Frontal cortex (tissue), 4 donors: Measurements from ENCODE around the gene PCSK1N. TPM values are rescaled to one million over a fixed set of nuclear protein-coding genes. Genes with fewer than 3 reads are reported as not detected.
"Not testable (repeated sequence)": the region's sequence is repeated elsewhere in the genome, so short reads cannot be mapped to it uniquely, and the experiment has no call there.

Source experiments
- DNase-seq, 2 donors: peaks; one replicate each; pipeline ENCODE4 v3.0.0; 2012; ENCODE audit warnings: low spot score in 2 of 2
- FAIRE-seq: peaks from 2 replicates; lab custom pipeline; 2012; peaks lifted over from hg19 to GRCh38; lab: Jason Lieb, UNC
- total RNA-seq: library from RNA; depleted of rRNA; stranded (reverse); fragments of >200 nt; gene quantifications from one replicate; pipeline ENCODE4 v1.2.3, GENCODE V29; 2014
- donor health status: control.
- donor health status: control.
- donor health status: control.

The PCSK1N gene
- total RNA-seq, 1 donor from 2014 or later = 53.8 TPM

DNA sequence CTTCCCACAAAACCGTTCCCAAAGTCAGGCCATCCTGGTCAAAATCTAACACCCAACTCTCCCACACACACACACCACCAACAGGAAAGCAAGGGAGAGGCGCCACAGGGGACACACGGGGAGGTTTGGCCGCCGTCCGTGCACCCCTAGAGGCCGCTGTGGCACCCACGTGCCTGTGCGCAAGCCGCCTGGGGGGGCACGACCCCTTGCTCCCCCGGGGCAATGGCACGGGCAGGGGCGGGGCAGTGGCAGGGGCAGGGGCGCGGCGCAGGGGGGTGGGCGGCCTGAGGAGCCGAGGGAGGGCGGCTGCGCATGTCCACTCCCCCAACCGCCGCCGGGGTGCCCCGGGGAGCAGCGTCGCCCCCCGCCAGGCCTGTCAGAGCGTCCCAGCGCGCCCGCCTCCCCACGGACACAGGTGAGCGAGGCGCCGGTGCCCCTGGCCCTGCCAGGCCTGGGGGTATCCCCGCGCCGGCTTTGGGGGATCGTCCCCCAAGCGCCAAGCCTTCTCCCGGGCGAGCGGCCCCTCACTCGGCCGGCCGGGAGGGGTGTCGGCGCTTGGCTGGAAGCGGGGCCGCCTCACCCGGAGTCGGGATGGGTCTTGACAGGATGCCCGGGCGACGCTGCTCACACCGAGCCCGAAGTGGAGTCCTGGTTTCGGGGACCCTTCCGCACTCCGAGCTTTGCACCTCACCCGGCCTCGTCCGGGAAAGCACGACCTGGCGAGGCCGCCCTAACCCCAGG, 9.1 kb downstream of the PCSK1N start, which contains the start of gene ERAS:
TSS of gene ERAS (plus strand) at position 379 of the 741 bp plus-strand sequence. CDS start 2,611 bp downstream, outside the sequence.
- DNase-seq = no peak

DNA sequence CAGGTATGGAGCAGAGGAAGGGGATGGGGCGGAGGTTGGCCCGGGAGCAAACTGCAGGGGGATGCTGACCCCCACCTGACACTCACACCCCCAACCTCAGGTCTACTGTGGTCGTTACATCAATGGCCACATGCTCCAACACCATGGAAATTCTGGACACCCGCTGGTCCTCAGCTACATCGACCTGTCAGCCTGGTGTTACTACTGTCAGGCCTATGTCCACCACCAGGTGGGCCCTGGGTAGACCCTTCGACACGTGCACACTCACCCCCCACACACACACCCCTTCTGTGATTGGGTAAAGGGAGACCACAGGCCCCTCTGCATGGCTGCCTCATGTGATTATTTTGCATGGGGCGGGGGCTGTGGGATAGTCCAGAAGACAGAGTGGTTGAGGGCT, 11.3 kb downstream of the PCSK1N start:
- DNase-seq (no peak), FAIRE-seq (no peak)

More for the DNA sequence above, 9.1 kb downstream of the PCSK1N start, which contains the start of gene ERAS:
- no peak for FAIRE-seq

DNA sequence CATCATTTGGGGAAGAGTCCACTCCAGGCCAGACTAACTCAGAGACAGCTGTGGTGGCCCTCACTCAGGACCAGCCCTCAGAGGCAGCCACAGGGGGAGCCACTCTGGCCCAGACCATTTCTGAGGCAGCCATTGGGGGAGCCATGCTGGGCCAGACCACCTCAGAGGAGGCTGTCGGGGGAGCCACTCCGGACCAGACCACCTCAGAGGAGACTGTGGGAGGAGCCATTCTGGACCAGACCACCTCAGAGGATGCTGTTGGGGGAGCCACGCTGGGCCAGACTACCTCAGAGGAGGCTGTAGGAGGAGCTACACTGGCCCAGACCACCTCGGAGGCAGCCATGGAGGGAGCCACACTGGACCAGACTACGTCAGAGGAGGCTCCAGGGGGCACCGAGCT, 12.4 kb downstream of the PCSK1N start:
- no peak for FAIRE-seq

DNA sequence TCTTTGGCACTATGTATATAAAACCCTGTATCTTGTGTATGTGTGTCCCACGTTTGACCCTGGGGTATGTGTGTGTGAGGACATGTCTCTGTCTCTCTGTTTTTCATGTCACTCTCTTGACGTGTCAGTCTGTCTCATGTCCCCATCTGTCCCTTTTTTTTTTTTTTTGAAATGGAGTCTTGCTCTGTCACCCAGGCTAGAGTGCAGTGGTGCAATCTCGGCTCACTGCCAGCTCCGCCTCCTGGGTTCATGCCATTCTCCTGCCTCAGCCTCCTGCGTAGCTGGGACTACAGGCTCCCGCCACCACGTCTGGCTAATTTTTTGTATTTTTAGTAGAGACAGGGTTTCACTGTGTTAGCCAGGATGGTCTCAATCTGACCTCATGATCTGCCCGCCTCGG, 16.0 kb downstream of the PCSK1N start:
- FAIRE-seq, DNase-seq: not testable (repeated sequence)

More for the DNA sequence above, 12.4 kb downstream of the PCSK1N start:
- DNase-seq = no peak

DNA sequence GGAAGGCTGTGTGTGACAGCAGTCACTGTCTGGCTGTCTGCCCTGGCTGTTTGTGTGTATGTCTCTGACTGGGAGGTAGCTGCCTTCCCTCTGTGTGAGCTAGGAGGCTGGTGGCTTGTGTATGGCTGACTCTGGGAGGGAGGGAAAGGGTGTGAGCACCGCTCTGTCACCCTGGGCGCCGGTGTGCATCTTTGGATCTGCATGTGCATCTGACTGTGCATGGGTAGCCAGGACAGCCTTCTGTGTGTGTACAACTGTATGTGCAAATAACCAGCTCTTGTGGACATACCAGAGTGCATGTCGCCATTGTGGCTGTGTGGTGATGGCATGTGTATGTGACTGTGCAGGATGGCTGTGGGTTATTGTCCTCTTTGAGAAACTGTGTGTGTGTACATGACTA, 16.5 kb downstream of the PCSK1N start:
- DNase-seq = no peak
- no peak for FAIRE-seq

DNA sequence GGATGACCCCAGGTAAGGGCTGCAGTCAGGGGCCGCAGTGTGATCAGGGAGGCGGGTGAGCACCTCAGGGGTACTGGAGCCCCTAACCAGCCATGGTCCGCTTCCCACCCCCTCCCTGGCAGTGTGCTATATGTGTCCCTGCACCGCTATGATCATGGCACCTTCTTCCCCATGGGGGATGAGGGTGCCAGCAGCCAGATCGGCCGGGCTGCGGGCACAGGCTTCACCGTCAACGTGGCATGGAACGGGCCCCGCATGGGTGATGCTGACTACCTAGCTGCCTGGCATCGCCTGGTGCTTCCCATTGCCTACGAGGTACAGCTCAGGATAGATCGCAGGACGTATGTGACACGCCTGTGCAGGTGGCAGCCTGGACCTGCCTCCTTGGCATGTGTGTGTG, 17.3 kb downstream of the PCSK1N start:
- FAIRE-seq (no peak), DNase-seq (no peak)

DNA sequence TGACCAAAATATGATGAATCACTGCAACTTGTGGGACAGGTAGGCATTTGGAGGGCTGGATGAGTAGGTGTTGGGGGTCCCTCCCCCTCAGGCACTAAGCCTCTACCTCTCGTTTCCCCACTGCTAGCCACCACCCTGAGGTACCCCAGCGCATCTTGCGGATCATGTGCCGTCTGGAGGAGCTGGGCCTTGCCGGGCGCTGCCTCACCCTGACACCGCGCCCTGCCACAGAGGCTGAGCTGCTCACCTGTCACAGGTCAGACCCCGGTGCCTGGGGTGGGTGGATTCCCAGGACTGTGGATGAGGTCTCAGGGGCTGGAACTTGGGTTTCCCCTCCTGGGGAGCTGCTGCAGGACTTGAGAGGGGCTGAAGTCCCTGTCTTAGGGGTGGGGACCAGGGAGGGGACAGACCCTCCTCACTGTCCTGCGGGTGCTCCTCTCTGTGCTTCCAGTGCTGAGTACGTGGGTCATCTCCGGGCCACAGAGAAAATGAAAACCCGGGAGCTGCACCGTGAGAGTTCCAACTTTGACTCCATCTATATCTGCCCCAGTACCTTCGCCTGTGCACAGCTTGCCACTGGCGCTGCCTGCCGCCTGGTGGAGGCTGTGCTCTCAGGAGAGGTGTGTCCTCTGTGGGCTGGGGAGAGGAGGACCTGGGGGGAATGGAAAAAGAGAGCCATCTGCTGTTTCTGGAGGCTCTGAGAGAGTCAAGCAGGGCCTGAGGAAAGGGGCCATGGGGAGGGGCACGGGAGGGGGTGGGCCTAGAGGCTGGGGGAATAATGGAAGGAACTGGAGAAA, 19.2 kb downstream of the PCSK1N start:
- FAIRE-seq = no peak

DNA sequence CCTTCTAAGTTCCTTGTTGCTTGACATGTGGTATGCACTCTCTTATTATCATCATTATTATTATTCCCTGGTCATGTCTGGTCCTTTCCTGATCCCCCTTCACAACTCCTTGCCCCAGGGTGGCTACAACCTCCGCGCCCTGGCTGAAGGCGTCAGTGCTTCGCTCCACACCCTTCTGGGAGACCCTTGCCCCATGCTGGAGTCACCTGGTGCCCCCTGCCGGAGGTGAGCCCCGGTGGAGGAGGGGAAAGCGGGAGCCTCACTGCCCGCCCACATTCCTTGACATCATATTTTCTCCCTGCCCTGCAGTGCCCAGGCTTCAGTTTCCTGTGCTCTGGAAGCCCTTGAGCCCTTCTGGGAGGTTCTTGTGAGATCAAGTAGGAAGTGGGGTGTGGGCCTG, 20.1 kb downstream of the PCSK1N start:
- no peak for FAIRE-seq

More for the DNA sequence above, 19.2 kb downstream of the PCSK1N start:
- no peak for DNase-seq

DNA sequence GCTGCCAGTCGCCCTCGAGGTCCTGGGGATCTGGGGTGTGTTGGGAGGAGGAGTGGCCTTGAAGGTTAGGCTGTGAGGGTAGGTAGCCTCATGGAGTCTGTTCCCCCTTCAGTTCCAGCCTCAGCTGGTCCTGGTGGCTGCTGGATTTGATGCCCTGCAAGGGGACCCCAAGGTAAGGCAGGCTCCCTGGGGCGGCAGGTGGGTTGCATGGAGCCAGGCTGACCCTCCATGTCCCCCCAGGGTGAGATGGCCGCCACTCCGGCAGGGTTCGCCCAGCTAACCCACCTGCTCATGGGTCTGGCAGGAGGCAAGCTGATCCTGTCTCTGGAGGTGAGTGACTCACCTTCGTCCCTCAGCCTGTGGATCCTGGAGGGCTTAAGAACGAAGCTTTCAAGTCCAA, 20.7 kb downstream of the PCSK1N start:
- FAIRE-seq (no peak), DNase-seq (no peak)

More for the DNA sequence above, 20.1 kb downstream of the PCSK1N start:
- no peak for DNase-seq

DNA sequence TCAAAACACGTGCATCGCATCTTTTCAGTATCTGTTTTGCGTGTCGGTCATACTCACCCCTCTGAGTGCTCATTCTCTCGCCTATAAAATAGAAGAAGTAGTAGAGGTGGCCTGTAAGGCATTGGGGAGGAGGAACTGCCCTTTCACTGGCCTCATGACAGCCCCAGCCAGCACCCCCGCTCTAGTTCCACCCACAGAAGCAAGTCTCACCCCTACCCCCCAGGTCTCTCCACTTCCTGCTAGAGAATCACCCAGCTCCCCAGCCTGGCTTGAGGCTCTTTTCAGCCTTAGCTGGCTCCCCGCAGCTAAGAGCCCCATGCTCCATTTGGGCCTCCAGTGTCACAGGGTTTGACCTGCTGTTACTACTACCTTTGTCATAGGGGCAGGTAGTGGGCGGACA, 21.8 kb downstream of the PCSK1N start:
- FAIRE-seq = no peak
- no peak for DNase-seq

DNA sequence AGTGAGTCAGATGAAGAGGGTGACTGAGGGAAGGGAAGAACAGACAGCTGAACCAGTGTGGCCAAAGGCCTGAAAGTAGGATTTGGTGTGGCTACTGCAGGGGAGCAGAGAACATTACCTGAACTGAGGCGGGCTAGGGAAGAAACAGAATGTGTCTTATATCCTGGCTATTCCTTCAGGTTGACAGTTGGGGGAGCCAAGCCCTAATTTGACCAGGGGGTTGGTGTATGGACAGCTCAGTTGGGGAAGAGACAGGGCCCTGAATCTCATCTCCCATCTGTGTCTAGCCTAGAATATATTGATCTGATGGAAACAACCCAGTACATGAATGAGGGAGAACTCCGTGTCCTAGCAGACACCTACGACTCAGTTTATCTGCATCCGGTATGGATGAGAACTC, 29.3 kb downstream of the PCSK1N start:
- FAIRE-seq (no peak), DNase-seq (no peak)

DNA sequence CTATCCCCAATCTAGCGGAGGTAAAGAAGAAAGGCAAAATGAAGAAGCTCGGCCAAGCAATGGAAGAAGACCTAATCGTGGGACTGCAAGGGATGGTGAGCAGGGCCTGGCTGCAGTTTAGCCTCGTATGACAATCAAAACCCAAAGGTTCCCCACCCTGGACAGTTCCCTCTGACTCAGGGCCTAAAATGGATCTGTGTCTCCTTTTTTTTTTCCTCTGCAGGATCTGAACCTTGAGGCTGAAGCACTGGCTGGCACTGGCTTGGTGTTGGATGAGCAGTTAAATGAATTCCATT, 32.6 kb downstream of the PCSK1N start:
- no peak for FAIRE-seq
- DNase-seq = no peak

DNA sequence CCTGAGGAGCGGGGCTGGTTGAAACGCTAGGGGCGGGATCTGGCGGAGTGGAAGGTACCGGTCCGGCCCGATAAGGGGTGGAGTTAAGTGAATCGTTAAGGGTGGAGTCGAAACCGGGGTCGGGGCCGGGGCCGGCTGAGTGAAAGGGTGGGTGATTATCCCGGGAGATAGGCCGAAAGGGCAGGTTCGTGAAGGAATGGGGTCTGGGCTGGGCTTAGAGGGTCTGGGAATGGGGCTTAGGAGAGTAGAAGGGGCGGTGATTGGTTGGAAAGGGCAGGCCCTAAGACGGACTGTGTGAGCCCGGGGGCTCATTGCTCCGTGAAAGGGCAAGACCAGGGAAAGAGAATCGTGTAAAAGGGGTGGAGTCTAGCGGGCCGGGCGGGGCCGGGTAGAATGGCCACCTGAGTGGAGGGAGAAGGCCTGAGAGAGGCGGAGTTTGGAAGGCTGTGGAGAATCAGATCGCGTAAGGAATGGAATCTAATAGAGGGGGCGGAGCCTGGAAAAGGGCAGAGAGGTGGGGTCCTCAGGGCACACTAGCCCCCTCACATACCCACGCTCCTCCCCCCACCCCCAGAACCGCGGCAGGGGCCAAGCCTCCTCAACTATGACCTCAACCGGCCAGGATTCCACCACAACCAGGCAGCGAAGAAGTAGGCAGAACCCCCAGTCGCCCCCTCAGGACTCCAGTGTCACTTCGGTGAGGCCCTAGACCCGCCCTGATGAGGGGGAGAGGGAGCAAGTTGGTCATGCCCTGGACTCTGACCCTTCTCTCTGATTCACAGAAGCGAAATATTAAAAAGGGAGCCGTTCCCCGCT, 33.1 kb downstream of the PCSK1N start:
- FAIRE-seq (no peak), DNase-seq (peak in 1 of 2 donors; percentile 37)

DNA sequence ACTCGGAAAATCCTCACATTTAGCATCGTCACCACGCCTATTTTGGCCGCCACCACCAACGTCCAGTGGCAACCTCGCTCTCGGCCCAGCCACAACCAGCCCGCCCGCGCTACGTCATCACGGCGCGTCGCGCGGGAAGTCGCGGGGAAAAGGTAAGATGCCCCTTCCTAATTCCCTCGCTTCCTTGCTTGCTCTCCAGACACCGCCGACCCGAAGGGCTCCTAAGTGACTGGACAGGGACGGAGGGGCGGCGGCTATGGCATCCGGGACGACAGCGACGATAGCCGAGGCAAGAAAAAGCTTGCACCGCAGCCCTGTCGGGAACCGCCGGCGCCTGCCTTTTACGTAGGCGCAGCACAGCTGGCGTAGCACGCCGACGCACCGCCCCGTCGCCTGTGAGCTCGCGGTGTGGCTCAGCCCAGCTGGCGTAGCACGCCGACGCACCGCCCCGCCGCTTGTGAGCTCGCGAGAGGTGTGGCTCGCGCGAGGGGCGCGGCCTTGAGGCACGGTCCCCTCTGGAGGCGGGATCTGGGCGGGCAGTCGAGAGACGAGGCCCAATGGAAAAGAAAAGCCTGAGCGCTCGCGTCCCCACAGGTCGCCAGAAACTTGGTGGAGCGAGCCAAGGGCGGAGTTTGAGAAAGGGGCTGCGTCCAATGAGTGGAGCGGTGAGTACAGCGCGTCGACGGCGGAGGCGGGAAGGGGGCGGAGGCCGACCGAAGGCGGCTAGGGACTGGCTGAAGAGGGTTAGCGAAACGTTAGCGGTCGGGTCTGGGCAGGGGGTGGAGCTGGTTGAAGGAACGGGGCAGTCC, 33.9 kb downstream of the PCSK1N start, which contains the start of gene HDAC6:
TSS of gene HDAC6 (plus strand) at position 788 of the 809 bp plus-strand sequence. CDS start 626 bp downstream, outside the sequence.
- DNase-seq = peak; percentile 85 to 87
- FAIRE-seq = peak; percentile 30

DNA sequence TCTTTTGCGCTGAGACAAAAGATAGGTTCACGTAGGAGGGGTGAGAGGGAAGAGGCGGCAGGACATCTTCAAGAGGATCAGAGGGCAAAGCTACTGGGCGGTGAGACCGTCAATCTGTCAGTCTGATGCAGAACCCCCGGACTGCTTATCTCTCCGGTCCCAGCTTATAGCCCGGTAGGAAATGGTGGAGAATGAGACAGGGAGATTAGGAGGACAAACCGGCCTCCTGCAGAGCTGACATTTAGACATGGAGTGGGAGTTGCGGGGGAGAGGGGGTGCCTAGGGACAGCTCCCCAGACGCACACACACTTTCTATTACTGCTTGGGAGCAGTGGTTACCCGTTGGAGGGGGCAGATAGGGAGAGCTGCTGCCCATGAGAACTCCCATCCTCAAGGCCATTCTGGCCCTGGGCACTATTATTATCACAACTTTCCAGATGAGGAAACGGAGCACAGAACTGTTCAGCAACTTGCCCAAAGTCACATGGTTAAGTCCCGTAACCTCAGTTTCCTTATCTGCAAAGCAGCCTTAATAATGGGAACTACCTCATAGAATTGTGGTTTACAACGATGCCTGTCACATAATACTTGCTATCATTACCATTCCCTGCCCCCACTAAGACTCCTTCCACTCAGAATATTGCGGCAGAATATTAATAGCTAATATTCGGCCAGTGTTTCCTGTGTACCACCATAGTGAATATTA, 34.7 kb downstream of the PCSK1N start:
- DNase-seq (no peak), FAIRE-seq (no peak)

DNA sequence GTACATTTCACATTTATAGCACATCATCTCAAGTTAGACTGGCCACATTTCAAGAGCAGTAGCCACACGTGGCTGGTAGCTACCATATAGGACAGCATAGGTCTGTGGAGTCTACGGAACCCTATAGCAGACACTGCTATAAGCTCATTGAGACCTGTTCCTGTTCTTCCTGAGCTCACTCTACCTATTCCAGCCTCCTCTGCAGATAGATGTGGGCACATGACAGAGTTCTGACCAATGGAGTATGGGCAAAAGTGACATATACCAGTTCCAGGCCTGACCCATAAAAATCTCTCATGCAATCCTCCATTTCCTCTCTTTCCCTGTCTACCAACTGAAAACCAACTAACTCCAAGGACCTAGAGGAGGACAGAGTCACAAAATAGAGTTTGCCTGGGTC, 37.1 kb downstream of the PCSK1N start:
- DNase-seq (no peak), FAIRE-seq (no peak)

DNA sequence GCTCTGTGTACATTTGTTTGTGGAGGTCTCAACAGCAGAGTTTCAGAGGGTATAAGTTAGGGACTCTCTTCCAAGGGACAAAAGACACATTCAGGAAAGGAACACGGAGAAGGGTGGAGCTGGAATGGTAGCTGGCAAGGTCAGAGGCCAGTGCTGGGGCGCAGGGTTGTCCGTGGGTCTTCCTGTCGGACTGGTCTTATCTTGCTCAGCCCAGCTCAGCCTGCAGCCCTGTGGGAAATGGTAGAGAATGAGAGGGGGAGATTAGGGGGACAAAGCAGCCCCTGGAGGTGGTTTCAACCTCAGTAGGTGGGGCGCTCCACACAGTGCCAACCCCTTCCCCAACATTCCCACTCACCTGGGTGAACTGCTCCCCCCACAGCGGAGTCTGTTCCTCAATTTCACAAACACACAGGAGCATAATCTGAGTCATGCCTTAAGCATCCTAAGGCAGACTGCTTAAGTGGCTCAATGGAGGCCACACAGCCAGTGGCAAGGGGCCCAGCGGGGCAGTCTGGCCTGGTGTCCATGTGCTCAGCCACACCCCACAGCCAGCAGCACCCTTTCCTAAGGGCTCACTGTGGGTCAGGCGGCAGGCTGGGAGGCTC, 40.4 kb downstream of the PCSK1N start:
- DNase-seq = no peak

DNA sequence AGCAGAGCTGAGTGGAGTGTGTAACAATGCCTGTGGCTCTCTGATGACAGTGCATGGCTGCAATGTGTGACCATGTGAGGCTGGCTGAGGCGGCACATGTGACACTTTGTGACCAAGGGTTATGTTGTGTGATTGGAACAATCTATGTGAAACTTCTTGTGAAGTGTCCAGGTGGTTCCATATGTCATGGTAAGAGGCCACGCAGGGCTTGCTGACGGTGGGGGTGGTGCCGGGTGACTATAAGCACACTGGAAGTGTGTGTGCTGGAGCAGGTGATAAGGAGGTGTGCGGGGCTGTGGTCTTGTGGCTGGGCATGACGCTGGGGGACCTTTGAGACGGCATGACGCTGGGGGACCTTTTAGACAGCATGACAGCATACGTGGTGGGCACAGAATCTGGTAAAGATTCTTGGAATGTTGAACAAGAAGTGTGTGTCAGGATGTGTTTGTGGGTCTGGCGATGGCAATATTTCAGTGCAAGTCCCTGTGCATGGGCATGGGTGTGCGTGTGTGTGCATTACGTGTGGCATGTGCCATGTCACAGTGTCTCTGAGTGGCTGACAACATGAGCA, 41.0 kb downstream of the PCSK1N start:
- no peak for DNase-seq
- FAIRE-seq = no peak

More for the DNA sequence above, 40.4 kb downstream of the PCSK1N start:
- no peak for FAIRE-seq
